T follicular helper cell (primary cell): ENCODE measurements around the gene CNGA3.
"Not testable (repeated sequence)": the region's sequence is repeated elsewhere in the genome, so short reads cannot be mapped to it uniquely, and the experiment has no call there.

Experiments used
- DNase-seq: peaks from one replicate; pipeline ENCODE4 v3.0.0-alpha.2; 2020; ENCODE audit warnings: low read depth
- total RNA-seq, 2 experiments: gene quantifications; one replicate each; lab custom pipeline; 2026; lab: John Stamatoyannopoulos, UW

Gene CNGA3
- 0 reads per million in 2 experiments for total RNA-seq

GRCh38 chr2:98346311-98347236, at the start of gene CNGA3:
Gene CNGA3, plus strand, starts transcription at chr2:98346456. Its CDS starts 23,520 bp downstream, at chr2:98369976.
- DNase-seq, result no peak

GRCh38 chr2:98297817-98298682, 48.2 kb upstream of the CNGA3 start:
- no peak for DNase-seq

GRCh38 chr2:98298683-98299164, 47.5 kb upstream of the CNGA3 start:
- DNase-seq, result no peak

GRCh38 chr2:98299211-98299905, 46.9 kb upstream of the CNGA3 start:
- DNase-seq, result no peak

GRCh38 chr2:98300141-98300874, 45.9 kb upstream of the CNGA3 start:
- no peak for DNase-seq

GRCh38 chr2:98301469-98301868, 44.8 kb upstream of the CNGA3 start:
- no peak for DNase-seq

GRCh38 chr2:98307131-98307696, 39.0 kb upstream of the CNGA3 start:
- not testable (repeated sequence) for DNase-seq

GRCh38 chr2:98308068-98308467, 38.2 kb upstream of the CNGA3 start:
- no peak for DNase-seq

GRCh38 chr2:98308532-98308931, 37.7 kb upstream of the CNGA3 start:
- DNase-seq, result no peak

GRCh38 chr2:98309580-98309979, 36.7 kb upstream of the CNGA3 start:
- no peak for DNase-seq

- DNase-seq, result no peak
Measured at GRCh38 chr2:98310010-98310409, 36.2 kb upstream of the CNGA3 start.

GRCh38 chr2:98311090-98311489, 35.2 kb upstream of the CNGA3 start:
- no peak for DNase-seq

- DNase-seq, result no peak
Measured at GRCh38 chr2:98311771-98312545, 34.3 kb upstream of the CNGA3 start.

GRCh38 chr2:98313492-98314250, 32.6 kb upstream of the CNGA3 start:
- no peak for DNase-seq

GRCh38 chr2:98314251-98314650, 32.0 kb upstream of the CNGA3 start:
- DNase-seq, result no peak

- no peak for DNase-seq
Measured at GRCh38 chr2:98315957-98316356, 30.3 kb upstream of the CNGA3 start.

- no peak for DNase-seq
Measured at GRCh38 chr2:98317214-98317613, 29.0 kb upstream of the CNGA3 start.

- not testable (repeated sequence) for DNase-seq
Measured at GRCh38 chr2:98320171-98320570, 26.1 kb upstream of the CNGA3 start.

GRCh38 chr2:98324181-98324580, 22.1 kb upstream of the CNGA3 start:
- no peak for DNase-seq
